Stimulated activated CD8-positive, alpha-beta memory T cell treated with anti-CD3 and anti-CD28 coated beads, Interleukin-7, amount 100 ng/mL, for 4 hours (primary cell): ENCODE results near the gene ARL15.

Experiments
- DNase-seq, 2 donors: peaks; one replicate each; pipeline ENCODE4 v3.0.0-alpha.2; 2020; ENCODE audit warnings: low read depth in 2 of 2

Gene ARL15

DNA sequence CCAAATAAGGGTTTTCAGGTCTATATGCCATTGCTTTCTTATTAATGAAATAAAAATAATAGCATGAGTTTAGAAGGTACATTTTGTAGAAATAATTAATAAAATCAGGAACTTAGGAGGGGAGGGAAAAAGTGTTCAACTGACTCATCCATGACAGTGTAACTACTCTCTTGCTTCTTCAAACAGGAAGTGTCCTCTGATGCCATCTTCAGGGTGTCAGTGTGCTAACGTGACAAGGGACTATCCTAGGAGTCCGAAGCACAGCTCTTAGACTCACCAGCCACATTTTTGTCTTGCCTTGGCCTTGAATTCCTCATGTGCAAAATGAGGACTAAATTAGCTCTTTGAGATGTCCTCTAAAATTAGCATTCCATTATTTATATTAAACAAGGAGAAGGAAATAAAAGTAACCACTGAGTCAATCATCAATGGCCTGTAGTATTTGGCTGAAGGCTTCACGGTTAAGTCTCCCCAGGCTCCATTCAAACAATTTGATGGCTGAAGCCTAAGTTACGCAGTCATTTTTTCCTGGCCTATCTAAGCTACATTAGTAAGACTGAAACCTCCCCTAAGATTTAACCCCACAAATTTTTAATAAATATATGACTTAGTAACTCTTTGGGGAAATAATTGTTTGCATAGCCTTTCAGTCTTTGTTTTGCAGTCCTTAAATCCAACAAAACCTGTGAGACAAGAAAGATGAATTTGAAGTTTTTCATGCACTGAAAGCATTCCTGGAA is 151.1 kb downstream of the ARL15 start:
- DNase-seq: no peak

DNA sequence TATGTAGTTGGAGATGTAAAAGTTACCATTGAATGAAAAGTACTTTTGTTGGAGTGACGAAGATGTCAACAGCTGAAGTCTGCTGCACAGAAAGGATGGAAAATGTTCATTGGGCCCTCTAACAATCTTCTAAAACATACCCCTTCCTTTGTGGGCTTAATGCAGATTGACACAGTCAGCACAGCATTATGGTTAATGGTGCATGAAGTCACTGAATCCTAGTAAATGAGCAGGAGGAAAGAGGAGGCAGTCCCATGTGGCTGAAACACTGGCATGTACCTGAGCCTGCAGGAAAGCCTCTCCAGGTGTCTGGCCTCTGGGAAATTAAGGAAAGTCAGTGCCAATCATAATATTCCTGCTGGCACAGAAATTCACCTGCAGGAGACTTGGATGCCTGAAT is 153.8 kb downstream of the ARL15 start:
- DNase-seq: no peak

DNA sequence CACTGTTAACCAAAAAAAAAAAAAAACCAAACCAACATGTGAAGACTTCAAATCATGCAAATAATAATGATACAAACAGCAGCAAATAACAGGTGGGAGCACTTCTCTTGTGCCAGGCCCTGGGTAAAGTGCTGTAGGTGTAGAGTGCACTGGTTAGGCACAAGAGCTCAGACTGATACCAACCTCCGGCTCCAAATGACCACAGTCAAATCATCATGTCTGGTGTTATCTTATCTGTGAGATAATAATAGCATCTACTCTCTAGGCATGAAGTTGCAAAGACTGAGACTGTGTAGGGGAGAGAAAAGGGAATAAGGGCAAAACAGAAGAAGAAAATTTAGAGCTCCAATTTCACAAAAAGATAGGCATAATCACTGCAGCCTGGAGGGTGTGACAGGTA is 159.5 kb downstream of the ARL15 start:
- no peak for DNase-seq

DNA sequence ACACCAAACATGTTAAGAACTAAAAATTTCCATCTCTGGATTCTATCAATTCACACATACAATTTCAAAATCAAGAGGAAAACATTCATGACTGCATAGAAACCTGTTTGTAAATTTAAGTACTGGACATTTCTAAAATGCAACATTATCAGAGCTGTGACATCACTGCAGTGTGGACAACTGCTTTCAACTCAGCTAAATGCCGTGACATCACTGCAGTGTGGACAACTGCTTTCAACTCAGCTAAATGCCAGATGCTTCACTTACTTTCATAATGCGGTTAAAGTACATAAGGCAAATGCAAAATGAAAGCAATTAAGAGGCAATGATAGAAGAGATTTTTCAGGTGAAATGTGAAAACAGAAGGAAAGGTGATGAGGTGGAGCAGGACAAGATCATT is 161.5 kb downstream of the ARL15 start:
- DNase-seq: no peak

DNA sequence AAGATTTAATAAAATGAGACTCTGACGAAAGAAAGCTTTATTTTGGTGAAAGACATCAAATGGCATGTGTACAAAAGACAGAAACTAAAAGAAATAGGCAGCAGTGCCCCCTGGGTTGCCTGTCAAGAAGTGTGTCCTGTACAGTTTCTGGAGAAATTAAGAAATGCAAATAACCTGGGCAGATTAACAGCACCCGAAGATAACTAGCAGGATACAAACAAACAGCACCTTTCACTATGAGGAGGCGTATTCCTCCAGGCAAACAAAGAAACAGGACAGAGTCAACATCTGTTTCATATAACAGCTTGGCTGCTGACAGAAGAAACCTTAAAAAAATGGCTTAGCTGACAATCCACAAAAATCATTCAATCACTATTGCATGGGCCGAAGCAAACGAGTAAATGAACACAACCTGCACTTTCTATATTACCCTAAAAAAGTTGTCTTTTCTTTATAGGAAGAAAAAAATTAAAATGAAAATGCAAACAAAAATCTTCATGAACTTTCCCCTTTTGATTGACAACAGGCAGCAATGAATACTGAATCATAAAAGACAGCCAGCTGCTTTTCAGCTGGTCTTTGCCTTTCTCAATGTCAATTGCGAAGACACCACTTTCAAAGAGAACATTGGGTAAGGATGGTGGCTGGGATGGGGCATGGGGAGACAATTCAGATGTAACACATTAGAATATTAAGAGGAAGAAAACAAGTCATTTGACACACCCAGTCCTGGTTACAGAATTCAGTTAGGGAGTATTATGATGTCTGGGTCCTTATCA is 162.1 kb downstream of the ARL15 start:
- no peak for DNase-seq

DNA sequence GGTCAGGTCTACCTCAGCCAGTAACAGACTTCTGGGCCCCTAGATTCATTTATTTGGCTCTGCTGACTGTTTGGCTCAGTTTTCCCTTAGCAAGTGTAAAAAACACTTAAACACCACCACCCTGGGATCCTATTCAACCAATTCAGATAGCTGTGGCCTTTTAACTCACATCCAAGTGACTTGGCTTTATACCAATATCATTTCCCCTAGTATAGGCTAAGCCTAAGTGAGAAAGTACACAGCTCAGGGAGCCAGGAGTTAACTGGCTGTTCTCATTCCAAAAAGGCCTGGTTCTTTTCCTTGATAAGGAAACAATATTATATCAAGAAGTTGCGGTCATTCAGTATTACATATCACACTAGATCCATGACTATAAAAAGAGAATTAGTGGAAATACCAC is 163.5 kb downstream of the ARL15 start:
- no peak for DNase-seq

DNA sequence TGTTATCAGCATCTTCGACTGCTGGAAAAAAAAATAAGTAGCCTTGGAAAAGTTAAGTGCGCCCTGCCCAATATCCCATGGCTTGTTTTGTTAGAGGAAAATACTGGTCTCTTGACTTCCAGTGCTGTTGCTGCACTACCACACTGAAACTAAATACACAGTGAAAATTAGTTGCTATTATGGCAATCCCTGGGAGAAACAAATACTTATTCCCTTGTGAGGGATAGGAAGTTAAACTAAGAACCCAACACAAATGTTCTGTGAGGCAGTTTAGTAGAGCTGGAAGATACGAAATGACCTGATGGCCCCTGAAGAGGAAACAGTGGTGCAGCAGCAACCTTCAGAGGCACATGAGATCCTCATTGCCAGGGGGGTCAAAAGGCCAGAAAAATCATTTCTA is 164.0 kb downstream of the ARL15 start:
- no peak for DNase-seq

DNA sequence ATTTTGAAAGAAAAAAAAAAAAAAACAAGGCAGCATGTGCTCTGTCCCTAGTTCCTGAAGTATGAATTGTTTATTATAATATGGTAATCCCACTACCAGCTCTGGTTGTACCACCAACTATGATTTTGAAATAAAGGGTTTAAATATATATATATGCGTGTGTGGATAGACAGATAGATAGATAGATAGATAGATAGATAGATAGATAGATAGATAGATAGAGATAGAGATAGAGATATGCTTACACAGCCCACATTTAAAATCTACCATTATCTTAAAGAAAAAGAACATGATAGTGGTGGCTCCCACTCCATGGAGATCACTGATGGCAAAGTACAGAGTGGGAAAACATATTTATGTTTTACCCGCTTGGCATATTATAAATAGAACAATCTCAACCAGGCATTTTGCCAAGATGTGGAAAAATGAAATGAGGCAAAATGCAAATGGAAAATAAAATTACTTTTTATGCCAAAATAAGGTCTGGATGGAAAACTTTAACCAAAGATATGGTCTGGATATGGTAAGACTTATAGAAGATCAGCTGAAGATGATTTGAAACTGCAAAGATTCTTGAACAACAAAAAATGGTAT is 170.0 kb downstream of the ARL15 start:
- DNase-seq: no peak

DNA sequence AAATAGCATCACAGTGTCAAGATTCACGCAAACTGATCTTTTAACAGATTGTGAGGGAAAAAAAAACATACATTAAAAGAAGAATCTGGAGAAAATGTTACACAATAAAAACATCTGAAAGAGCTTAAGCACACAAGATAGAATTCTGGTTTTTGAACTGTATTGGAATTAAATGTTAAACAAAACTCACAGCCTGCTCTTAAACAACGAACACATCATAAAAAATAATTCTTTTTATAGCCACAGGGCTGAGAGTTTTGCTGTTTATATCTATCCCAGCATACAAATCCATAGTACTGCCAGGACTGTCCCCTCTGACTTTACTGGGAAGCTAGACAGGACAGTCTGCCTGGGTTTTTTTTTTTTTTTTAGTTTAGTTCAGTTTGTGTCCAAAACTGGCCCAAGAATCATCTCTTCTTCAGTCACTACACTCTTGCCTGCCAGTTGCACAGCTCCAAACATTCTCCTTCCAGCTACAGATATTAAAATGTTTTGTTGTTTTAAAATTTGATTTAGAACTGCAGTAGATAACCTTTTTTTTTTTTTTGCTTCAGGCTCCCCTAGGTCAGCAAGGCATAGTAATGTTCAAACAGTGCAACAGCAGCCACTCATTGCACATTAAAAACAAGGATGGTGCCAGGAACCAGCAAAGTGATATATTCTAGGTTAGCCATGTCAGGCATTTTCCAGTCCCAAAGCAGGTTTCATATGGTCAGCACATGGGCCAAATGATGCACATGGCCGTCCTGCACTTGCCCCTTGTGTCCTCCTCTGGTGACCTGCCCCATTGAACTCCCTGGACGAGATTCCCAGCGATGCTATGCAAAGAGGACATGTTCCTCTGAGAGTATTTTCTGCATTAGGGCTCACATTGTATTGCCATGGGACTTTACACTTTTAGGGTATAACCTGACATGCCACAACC is 173.6 kb downstream of the ARL15 start:
- no peak for DNase-seq

DNA sequence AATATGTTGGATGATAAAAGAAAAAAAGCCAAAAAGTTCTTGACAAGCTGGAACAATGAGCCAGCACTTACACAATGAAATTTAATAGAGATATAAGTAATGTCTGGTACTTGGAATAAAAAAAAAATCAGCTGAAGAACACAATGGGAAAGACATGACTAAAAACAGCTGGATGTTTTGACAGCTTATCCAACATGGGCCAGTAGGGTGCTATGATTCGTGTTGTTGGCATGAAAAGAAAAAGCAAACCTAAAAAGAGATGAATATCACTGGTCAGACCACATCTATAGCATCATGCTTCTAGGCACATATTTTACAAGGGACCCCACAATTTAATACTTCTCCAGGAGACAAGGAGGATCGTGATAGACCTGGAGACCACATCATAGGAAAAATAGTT is 175.3 kb downstream of the ARL15 start:
- no peak for DNase-seq

DNA sequence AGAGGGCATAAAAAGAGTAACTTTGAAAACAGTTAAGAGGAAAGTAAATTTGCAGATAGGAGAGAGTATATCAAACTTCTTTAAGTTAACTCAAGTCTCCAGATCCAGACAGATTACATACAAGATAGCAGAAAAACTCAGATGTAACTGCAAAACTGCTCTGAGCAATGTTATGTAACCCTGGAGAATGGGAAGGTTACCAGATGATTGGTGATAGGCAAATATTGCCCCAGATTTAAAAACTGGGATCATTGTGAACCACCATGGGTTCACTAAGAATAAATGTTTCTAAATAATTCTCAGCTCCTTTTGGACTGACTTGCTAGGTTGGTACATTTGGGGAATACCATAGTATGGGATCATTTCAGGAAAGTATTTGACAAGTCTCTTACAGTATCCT is 176.5 kb downstream of the ARL15 start:
- DNase-seq: no peak

DNA sequence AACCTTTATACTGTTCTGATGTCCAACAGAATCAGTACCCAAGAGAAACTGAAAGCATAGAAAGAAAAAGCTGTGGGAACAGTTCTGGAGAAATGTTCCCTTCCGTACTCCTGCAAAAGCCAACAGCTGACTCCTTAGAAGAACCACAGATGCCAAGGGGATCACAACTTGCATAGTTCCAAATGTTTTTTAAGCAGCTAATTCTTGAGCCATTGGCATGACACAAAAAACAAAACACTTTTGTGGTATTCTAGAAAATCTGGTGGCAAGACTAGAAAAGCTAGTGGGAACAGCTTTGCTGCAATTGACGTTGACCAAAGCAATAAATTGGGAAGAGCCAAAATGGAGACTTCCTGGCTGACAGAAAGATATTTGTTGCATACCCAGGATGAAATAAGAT is 189.9 kb downstream of the ARL15 start:
- DNase-seq: no peak

DNA sequence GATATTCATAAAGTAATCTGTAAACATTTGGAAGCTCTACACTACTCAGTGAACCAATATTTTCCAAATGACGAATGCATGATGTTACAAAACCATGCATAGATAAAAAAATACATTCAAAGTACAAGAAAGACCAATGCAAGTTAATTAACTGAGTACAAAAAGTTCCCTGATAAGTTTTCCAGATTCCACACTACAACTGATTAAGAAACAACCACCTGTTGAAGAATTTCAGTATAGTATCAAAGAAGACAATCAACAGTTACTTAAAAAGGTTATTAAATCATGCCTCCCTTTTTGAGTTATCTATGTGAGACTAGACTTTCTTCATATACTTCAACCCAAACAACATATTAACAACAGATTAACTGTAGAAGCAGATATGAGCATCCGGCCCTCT is 192.4 kb downstream of the ARL15 start:
- DNase-seq: no peak

DNA sequence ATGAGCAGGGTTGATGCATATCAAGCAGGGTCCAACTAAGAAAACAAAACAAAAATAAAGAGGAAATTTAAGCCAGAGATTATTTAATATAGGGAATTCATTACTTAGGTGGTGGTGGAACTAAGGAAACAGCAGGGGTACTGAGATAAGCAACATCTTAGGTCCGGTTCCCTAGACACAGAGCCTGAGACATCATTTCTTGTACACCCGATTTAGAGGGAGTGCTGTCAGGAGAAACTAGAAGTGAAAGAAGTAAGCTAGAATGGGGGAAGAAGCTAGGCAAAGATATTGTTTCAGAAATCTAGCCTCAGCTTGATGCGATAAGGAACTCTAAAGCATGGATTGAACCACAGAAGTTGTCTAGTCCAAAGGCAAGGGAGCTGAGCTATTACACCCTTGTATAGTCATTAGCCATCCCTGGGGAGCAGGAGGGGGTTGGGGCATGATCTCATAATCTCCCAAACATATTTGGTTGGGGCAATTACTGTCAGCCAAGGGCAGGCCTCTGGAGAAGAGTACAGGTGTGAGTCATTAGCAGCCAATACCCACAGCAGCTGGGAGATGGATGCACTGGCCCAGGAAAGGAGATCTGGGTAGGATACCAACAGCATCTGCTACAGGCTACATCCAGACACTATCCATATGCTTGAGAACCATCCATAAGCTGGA is 194.5 kb downstream of the ARL15 start:
- no peak for DNase-seq

DNA sequence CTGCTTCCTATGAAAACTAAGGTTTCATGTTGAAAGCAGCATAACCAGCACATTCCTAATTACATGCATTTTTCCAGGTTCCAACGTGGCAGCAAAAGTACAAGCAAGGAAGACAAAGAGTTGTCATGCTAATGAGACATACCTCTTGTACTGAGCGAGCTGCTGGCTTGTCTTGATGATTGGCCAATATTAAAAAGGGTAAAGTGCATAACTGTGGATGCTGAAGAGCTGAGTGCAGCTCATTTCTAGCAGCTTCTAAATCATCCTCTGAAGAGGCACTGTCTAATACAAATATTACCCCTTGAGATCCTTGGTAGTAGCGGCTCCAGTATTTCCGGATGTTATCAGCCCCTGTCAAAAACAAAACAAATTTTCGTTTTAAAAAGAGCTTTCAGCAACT is 197.3 kb downstream of the ARL15 start:
- DNase-seq: no peak

DNA sequence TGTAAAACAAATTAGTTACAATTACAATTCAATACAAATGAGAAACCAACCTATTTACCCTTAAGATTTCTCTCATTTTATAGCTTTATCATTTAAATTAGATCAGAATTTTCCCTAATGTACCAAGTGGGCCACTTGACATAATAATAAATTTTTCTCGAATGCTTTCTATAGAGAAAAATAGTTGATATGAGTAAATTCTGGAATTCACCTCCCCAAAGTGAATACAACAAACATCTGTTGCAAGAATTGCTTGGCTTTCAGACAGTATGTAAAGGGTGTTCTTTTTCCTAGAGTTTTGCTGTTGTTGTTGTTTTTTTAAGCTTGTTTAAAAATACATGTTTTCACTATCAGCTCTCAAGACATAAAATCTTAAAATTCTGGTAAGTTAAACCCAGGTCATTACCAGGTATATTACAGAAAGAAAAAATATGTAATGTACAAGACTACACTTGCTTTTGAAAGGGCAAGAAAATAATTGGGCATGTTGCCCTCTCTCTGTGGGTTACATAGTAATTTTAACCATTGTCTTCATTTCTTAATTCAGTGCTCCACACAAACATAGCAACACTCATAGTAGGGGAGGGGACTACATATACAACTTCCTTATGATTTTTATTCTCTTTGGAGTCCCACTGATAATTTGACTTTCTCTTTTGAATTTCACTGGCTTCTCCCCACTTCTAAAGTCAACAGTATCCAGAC is 200.6 kb downstream of the ARL15 start:
- no peak for DNase-seq

DNA sequence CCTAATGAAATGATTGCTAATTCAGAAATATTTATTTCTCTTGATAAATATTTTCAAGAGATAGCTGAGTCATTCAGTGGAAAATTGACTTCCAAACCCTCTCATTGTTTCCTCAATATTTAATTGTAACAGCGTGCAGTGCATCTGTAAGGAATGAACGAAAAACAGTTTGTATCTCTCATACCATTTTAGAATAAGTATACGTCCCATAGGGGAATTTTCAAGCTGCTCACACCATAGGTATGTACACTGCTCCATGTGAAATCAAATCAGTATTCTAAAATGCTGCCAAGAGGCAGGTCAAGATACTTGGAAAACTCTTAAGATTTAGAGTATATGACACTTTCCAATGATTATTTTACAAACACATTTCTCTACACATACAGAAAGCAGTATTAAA is 202.2 kb downstream of the ARL15 start:
- DNase-seq: no peak

DNA sequence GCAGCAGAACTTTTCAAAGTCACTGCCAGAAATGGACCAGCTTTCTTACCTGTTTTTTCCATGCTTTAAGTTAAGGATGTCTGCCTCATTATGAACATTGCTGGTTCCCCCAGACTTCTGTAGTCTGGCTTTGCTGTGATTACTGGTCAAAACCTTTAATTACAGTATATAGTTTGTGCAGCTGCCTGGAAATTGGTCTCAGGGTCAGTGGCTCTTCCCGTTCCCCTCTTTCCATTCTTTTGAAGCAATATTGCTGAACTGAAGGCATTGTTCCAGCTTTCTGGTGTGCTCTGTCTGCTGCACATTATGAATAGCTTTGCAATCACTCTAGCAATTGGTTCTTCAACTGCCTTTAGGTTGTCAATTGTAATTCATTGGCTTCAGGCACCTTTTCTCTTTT is 206.5 kb downstream of the ARL15 start:
- no peak for DNase-seq

DNA sequence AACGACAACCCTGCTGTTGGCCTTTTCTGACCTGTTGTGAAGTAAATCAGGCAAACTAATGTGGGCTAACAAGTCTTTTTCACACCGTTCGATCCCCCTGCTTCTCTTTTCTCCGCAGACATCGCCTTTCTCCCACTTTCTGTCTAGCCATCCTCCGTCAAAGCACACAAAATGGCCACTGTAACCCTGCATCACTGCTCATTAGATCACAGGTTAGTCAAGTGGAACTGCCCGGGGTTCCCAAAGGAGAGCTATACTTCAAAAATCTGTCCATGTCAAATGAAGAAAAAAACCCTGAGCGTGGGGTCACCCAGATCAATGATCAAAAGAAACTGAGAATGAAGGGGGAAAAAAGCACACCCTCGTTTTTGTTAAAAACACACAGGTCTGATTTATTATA is 212.1 kb downstream of the ARL15 start:
- DNase-seq: no peak

DNA sequence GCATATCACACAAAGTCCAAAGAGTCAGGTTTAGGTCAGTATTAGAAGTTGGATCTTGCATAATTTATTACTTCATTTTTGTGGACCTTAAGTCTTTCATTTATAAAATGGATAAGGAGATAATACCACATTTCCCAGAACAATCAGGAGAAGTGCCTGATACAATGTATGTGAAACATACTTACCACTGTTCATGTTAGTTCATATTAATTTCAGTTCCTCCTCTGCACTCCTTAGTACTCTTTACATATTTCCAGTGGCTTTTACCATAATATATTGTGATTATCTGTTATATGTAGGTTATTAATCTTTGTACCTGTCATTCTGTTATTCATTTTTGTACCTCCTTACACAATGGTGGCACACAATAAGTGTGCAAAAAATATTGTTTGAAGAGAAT is 214.4 kb downstream of the ARL15 start:
- DNase-seq: no peak

DNA sequence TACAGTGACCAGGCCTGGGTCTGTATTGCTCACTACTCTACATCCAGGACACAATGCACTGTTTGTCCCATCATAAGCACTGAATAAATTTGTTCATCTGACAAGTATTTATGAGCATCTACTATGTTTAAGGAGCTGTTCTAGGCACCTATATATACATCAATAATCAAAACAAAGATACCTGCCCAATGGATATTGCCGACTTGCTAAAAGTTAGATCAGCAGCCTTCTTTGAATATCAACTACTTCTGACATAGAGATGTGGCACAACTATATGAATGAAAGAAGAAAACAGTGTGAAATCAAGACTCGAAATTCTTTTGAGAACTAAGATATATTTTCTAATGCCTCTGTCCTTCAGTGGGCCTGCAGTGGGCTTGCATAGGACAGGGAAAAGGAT is 215.7 kb downstream of the ARL15 start:
- DNase-seq: no peak
